ENCODE results near the gene FNDC5.
"Not testable (repeated sequence)": the region's sequence is repeated elsewhere in the genome, so short reads cannot be mapped to it uniquely, and the experiment has no call there.

Gene FNDC5

GRCh38 chr1:32870615-32871363 is at the start of gene FNDC5:
TSS of gene FNDC5 (minus strand) at chr1:32870912.
- peak in 1 of 2 experiments; percentile 25 for DNase-seq

- DNase-seq: no peak
Measured at GRCh38 chr1:32919811-32920733, 49.4 kb upstream of the FNDC5 start.

GRCh38 chr1:32918179-32918578 is 47.5 kb upstream of the FNDC5 start:
- no peak for DNase-seq

GRCh38 chr1:32917521-32917920 is 46.8 kb upstream of the FNDC5 start:
- DNase-seq: no peak

GRCh38 chr1:32915766-32916706 is 45.3 kb upstream of the FNDC5 start:
- no peak for DNase-seq

- no peak for DNase-seq
Measured at GRCh38 chr1:32910319-32910718, 39.6 kb upstream of the FNDC5 start.

GRCh38 chr1:32907435-32907834 is 36.7 kb upstream of the FNDC5 start:
- DNase-seq: no peak

- no peak for DNase-seq
Measured at GRCh38 chr1:32906654-32907053, 35.9 kb upstream of the FNDC5 start.

GRCh38 chr1:32905588-32905987 is 34.9 kb upstream of the FNDC5 start:
- DNase-seq: not testable (repeated sequence)

- no peak for DNase-seq
Measured at GRCh38 chr1:32904797-32905196, 34.1 kb upstream of the FNDC5 start.

GRCh38 chr1:32903991-32904785 is 33.5 kb upstream of the FNDC5 start:
- no peak for DNase-seq

- DNase-seq: no peak
Measured at GRCh38 chr1:32902535-32902920, 31.8 kb upstream of the FNDC5 start.

GRCh38 chr1:32901823-32902534 is 31.3 kb upstream of the FNDC5 start:
- no peak for DNase-seq

GRCh38 chr1:32900956-32901822 is 30.5 kb upstream of the FNDC5 start, which contains the start of gene TMEM54:
TSS of gene TMEM54 (minus strand) at chr1:32901389. CDS start at chr1:32901238, 151 bp downstream.
- DNase-seq: peak in 1 of 2 experiments; percentile 42

GRCh38 chr1:32900371-32900955 is 29.8 kb upstream of the FNDC5 start:
- DNase-seq: no peak

GRCh38 chr1:32899586-32900296 is 29.0 kb upstream of the FNDC5 start:
- no peak for DNase-seq

- DNase-seq: no peak
Measured at GRCh38 chr1:32898958-32899357, 28.2 kb upstream of the FNDC5 start.

- DNase-seq: no peak
Measured at GRCh38 chr1:32898056-32898455, 27.3 kb upstream of the FNDC5 start.
